ENCODE results near the gene IRF1. TPM values are rescaled to one million over a fixed set of nuclear protein-coding genes. Genes with fewer than 3 reads are reported as not detected.

Gene IRF1
- total RNA-seq, 4 donors from 2014 or later = 17.5 to 24.1 (median 20.1) TPM

DNA sequence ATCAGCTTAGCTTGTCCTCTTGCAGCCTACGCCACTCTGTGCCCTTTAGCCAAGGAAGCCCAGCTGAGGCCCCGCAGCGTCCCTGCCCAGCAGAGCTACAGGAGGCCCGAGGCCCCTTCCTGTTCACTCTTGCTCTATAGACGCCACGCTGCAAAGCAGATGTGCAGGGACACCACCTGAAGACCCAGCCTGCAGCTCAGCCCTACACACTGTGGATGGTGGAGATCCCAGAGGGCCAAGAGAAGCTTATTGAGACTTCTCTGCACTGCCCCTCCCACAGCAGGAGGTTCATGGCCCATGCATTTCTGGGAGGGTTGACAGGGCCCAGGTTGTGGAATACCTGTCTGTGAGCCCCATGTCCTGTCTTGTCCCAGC is 33.6 kb downstream of the IRF1 start:
- 81% methylated on average over 6 of the region's 6 CpGs for WGBS
- no peak for TF ChIP-seq POLR2AphosphoS5 (IDR thresholded peaks at IDR 0.05)
- no peak for TF ChIP-seq POLR2A (IDR thresholded peaks at IDR 0.05)
- no peak for TF ChIP-seq CTCF (IDR thresholded peaks at IDR 0.05)
- TF ChIP-seq EP300 (IDR thresholded peaks at IDR 0.05) = no peak
- Histone ChIP-seq H3K4me1 (peaks cover 56% of the 10 kb centered on the region), H3K4me3 (no peak overlapping the region), H3K9me3 (no peaks in the 10 kb centered on the region), H3K27ac (peak overlapping the region; percentile 47), H3K36me3 (no peaks in the 10 kb centered on the region), H3K27me3 (no peaks in the 10 kb centered on the region)
- peak in 1 of 2 donors; percentile 44 for DNase-seq (ENCODE audit: low spot score in 2 of 2)

DNA sequence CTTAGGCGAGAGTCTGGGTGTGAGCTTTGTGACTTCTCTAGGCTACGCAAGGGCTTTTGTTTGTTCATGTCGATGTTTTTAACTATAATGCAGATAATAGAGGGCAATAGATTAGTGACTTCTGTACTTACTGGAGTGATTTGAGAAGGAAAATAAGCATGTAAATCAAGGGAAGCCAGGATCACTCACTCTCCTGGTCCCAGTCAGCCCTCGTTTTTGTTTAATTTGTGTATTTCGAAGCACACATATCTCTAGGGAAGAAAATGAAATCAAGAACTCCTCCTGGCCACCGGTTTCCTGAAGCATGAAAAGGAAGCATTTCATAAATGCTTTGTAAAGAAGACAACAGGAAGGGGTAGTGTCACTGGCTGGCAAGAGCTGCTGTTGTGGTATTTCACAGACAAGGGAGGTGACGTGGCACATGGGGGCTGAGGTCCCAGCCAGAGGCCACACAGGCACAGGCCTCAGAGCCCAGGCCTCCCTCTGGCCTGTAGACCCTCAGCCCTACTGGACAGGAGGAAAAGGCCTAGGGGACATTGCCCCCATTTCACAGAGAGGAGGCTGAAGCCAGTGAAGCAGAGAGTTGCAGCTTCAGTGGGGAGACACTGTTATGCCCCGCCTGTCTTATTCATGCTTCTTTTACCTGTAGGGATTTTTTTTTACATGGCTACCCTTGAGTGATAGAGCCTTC is 34.1 kb downstream of the IRF1 start:
- Histone ChIP-seq H3K36me3 (no peaks in the 10 kb centered on the region), H3K27me3 (no peaks in the 10 kb centered on the region), H3K4me3 (no peak overlapping the region), H3K4me1 (peaks cover 56% of the 10 kb centered on the region), H3K27ac (peak overlapping the region; percentile 47), H3K9me3 (no peaks in the 10 kb centered on the region)
- 62% methylated on average over 8 of the region's 8 CpGs for WGBS
- TF ChIP-seq POLR2A (IDR thresholded peaks at IDR 0.05) (no peak), EP300 (IDR thresholded peaks at IDR 0.05) (no peak), POLR2AphosphoS5 (IDR thresholded peaks at IDR 0.05) (no peak), CTCF (IDR thresholded peaks at IDR 0.05) (no peak)
- peak; percentile 81 to 83 for DNase-seq (ENCODE audit: low spot score in 2 of 2)

- H3K27ac ChIP-seq = peak overlapping the region; percentile 47
- TF ChIP-seq POLR2A (IDR thresholded peaks at IDR 0.05) (no peak), POLR2AphosphoS5 (IDR thresholded peaks at IDR 0.05) (no peak), EP300 (IDR thresholded peaks at IDR 0.05) (no peak), CTCF (IDR thresholded peaks at IDR 0.05) (no peak)
- H3K36me3 ChIP-seq = no peaks in the 10 kb centered on the region
Observed at GRCh38 chr5:132455614-132456115, 34.9 kb downstream of the IRF1 start.

DNA sequence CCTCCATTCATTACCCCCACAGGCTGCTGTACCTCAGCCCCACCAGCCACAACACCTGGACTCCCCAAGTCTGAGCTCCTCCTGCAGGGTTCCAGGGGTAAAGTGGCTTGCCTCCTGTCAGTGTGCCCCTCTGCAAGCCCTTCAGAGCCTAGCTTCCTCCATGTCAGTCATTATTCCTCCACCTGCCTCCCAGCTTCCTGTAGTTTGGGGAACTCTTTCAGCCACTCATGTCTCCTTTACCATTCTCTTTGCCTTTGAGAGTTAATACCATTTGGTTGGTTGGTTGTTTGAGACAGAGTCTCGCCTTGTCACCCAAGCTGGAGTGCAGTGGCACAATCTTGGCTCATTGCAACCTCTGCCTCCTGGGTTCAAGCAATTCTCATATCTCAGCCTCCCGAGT is 36.2 kb downstream of the IRF1 start:
- Histone ChIP-seq H3K4me3 (no peak overlapping the region), H3K36me3 (no peaks in the 10 kb centered on the region), H3K4me1 (peaks cover 48% of the 10 kb centered on the region), H3K9me3 (no peaks in the 10 kb centered on the region), H3K27ac (no peak overlapping the region), H3K27me3 (no peaks in the 10 kb centered on the region)
- DNase-seq (ENCODE audit: low spot score in 2 of 2) = no peak
- TF ChIP-seq EP300 (IDR thresholded peaks at IDR 0.05) = no peak
- no peak for TF ChIP-seq POLR2A (IDR thresholded peaks at IDR 0.05)
- TF ChIP-seq CTCF (IDR thresholded peaks at IDR 0.05) = no peak
- TF ChIP-seq POLR2AphosphoS5 (IDR thresholded peaks at IDR 0.05) = no peak
- 100% methylated on average over 2 of the region's 2 CpGs for WGBS

More at GRCh38 chr5:132455614-132456115, 34.9 kb downstream of the IRF1 start:
- no peaks in the 10 kb centered on the region for H3K27me3 ChIP-seq
- H3K4me1 ChIP-seq = peaks cover 57% of the 10 kb centered on the region
- H3K9me3 ChIP-seq = no peaks in the 10 kb centered on the region
- 80% methylated on average over 5 of the region's 5 CpGs for WGBS
- no peak for DNase-seq (ENCODE audit: low spot score in 2 of 2)
- no peak overlapping the region for H3K4me3 ChIP-seq

- TF ChIP-seq POLR2A (IDR thresholded peaks at IDR 0.05) = no peak
- TF ChIP-seq EP300 (IDR thresholded peaks at IDR 0.05) = no peak
- TF ChIP-seq POLR2AphosphoS5 (IDR thresholded peaks at IDR 0.05) = no peak
- no peak for TF ChIP-seq CTCF (IDR thresholded peaks at IDR 0.05)
Observed at GRCh38 chr5:132451387-132451786, 39.2 kb downstream of the IRF1 start.

More at GRCh38 chr5:132451387-132451786, 39.2 kb downstream of the IRF1 start:
- Histone ChIP-seq H3K9me3 (no peaks in the 10 kb centered on the region), H3K27ac (no peak overlapping the region), H3K27me3 (no peaks in the 10 kb centered on the region), H3K4me1 (peaks cover 29% of the 10 kb centered on the region), H3K36me3 (no peaks in the 10 kb centered on the region), H3K4me3 (no peak overlapping the region)
- 90% methylated on average over 8 of the region's 8 CpGs for WGBS
- no peak for DNase-seq (ENCODE audit: low spot score in 2 of 2)
